GM18499 (cell line): ENCODE data around the gene NTN5.

Source experiments
- ATAC-seq: cut with Tn5 transposase; IDR thresholded peaks from one replicate; pipeline ENCODE4 v1.9.1; 2021; ENCODE audit warnings: moderate number of reproducible peaks; ENCODE audit not compliant: insufficient read depth, unreplicated experiment

NTN5 gene

DNA sequence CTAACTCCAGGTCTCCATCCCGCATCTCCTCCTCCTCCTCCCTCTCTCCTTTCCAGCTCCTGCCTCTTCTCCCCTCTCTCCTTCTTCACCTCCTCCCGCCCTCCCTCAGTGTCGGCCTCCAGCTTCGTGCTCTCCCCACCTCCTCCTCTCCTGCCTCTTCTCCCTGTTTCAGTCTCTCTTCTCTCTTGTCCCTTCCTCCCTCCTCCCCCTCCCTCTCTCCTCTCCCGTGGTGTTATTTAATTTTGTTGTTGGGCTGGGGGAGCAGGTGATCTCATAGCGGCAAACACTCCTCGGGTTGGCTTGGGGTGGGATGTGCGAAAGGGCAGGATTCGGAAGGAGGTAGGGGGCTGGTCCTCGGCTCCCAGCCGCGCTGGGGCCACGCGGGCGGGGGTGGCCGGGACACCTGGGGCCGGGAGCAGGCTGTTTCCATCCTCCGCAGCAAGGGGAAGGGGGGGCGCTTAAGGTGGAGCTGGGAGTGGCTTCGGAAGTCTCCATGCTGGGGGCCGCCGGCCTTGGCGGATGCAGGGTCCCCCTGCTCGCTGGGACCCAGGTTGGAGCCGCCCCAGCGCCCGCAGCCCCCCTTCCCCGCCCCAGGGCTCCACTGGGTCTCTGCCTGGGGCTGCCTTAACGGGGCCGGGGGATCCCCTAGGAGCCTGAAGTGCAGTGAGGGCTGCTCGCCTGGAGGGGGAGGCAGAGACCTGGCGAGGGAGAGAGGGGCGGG lies 26.7 kb downstream of the NTN5 start, which contains the start of gene CA11:
Gene CA11 (minus strand): TSS at position 187 of the 721 bp plus-strand sequence. CDS start 555 bp downstream, outside the sequence.
- no peak for ATAC-seq

DNA sequence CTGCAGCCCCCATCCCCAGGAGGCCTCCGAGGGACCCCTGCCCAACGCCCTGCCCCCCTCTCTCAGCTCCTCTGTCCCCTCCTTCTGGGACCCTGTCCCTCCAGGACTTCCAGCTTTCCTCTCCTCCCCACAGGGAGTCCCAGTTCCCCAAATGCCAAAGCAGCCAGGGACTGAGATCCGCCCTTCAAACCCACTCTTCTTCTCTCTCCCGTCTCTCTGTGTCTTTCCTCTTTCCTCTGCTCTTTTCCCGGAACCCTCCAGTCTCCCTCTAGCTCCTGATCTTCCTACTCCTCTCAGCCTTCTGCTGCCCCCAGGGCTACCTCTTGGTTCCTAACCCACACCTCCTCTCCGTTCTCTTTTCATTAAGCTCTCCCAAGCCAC lies 27.2 kb downstream of the NTN5 start:
- no peak for ATAC-seq

DNA sequence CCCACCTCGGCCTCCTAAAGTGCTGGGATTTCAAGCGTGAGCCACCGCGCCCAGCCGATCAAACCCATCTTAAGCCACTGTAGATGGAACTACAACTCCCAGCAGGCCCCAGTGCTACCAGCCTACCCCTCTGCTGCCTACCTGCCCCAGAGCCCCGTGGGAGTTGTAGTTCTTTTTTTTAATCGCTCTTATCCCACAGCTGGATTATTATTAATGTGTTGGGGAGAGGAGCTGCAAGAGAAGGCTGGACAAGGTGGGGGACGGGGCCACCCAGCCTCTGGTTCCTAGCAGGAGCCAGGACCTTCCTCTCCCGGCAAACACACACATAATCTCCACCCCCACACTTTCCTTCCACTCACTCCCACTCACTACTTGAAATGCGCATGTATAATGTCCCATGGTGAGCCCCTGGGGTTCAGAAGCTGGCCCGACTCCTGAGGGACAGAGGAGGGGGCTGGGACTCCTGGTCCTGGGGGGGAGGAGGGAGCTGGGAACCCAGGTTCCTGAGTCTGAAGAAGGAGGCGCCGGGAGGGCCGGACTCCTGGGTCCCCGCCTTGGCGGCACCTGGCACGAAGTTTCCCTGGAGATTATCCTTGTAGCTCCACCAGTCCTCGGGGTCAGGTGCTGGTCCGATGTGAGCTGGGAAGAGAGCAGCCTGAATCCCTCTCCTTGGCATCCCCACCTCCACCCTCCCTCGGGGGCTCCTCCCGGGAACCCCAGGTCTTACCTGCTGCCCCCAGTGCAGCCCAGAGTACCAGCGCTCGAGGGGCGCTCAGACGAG lies 27.8 kb downstream of the NTN5 start:
- ATAC-seq = no peak

DNA sequence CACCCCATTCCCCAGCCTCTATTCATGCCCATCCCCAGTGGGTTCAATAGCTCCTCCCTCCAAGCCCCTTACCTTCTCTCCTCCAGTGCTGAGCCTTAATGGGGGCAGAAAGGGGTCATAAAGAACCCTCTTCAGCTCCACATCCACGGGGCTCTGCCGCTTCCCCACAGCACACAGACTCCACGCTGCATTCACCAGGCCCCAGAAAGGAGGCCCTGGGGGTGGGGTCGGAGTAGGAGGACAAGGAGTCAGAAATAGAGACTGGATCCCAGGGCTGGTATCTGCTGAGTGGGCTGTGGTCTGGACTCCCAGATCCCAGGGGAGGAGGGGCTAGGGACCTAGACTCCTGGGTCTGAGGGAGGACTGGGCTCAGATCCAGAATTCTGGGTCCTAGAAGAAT lies 28.5 kb downstream of the NTN5 start:
- ATAC-seq = no peak

DNA sequence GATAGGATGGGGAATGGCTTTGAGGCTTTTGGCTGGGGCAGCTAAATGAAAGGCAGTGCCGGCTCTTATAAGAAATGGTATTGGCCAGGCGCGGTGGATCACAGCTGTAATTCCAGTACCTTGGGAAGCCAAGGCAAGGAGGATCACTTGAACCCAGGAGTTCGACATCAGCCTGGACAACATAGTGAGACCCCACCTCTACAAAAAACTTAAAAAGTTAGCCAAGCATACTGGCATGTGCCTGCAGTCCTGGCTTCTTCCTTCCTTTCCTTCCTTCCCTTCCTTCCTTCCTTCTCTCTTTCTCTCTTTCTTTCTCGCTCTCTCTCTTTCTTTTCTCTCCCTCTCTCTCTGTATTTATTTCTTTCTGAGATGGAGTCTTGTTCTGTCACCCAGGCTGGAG lies 30.0 kb downstream of the NTN5 start:
- no peak for ATAC-seq

DNA sequence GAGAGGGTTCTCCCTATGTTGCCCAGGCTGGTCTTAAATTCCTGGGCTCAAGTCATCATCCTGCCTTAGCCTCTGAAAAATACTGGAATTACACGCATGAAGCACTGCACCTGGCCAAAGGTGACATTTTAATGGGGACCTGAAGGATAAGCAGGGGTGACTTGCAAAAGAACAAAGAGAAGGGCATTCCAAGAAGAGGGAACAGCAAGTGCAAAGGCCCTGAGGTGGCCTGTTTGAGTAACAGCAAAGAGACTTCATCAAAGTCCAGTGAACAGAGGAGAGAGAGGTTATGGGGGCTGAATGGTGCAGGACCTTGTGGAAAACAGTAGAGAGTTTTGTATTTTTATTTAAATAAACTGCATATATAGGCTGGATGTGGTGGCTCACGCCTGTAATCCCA lies 31.0 kb downstream of the NTN5 start:
- no peak for ATAC-seq

DNA sequence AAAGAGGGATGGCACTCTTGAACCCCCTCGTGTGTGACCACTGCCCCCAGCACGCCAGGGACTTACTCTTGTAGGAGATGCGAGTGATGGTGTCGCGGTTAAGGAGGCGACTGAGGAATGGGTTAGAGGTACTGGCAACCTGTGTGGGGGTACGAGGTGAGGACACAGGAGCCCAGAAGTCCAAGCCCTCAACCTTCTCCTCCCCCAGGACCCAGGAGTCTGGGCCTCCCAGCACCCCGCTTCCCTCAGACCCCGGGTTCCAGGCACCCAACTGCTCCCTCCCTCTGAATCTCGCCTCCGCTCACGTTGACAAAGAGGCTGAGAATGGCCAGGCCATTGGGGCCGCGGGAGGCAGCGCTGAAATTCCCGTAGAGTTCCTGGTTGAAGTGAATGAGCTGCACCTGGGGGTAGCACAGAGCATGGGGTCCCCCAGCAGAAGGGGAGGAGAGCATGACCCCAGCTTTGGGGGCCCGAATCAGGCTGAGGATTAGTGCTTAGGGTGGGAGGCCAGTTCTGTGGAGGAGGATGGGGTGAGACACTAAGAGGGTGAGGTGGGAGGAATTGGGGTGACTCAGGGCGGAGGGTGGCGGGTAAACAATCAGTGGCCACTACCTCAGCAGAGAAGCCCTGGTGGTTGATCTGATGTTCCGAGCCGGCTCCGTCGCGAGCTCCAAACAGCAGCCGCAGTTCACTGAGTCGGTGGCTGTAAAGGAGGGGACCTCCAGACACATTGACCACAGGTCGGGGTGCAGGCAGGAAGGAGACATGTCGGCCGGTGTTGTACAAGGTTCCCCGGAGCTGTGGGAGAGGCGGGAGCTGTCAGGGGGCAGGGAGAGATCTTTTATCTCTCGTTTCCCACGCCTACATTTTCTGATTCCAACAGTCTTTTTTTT lies 33.1 kb downstream of the NTN5 start:
- no peak for ATAC-seq

DNA sequence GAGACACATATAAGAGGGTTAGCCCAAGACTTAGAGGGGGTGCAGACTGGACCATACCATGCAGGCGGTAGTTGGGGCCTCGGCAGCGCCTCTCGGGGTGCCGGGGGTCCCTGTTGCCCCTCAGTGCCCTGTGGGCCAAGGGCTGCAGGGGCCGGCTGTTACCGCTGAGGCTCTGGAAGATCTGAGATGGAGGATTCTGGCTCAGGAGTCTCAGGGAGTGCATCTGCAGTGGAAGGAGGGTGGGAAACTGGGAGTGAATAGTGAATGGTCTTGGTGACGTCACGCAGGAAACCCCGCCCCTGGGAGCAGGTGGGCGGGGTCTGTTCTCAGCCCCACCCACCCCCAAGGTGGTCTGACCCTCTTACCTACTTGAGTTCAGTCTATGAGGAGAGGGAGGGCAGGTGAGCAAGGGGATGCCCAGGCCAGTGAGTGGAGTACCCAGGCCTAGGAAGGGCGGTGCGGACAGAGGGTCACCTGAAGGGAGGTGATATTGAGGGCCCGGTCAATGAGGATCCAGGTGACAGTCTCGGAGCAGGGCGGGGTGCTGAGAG lies 33.9 kb downstream of the NTN5 start:
- ATAC-seq = no peak

DNA sequence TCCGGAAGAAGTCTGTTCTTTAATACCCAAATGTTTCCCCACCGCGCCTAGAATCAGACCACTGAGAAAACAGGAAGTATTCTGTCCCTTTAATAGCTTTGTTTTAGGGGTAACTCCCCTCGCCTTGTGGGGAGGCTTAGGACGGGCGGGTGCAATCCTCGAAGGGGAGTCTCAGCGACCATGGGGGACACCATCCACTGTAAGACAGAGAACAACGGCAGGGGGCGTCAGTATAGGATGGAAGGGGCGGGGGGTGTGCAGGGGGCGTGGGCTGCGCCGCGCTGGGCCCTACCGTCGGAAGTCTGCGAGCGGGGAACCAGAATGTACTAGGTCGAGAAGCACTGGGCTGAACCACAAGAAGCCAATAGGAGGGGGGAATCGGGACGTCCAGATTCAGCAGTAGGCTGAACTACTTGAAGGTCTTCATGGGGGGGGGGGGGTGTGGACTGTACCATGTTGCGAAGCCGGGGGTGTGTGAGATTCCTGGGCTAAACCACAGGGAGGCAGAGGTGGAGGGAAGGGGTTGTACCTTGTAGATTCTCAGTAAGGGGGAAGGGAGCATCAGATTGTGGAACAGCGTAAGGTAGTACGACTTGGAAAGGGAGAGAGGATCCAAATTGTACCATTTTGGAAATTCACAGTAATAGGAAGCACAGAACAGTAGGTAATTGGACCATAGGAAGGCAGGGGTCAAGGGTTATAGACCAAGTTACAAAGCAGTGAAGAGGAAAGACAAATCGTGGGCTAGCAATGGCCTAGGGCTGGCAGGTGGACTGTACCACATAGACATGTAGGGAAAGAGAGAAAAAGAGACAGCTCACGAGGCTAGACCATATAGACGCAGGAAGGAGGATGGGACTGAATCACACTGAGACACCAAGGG lies 34.6 kb downstream of the NTN5 start:
- peak; percentile 3 for ATAC-seq

DNA sequence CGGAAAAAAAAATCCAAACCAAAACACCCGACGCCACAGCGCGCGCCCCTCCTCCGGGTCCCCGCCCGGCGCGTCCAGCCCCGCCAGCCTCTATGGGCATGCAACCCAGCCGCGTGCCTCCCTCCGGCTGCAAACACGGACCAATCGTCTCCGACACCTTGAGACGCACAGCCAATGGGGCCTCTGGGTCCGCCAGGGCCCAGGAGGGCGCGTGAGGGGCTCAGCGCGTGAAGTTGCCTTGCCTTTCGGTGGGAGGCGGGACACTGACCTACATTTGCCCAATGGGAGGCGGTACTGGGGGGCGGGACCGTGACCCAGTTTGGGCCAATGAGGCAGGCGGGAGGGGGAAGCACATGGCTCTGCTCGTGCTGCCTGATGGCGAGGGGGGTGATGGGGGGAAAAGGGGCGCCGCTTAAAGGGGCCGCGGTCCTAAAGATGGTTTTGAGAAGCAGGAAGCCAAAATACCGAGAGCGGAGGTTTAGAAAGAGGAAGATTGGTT lies 35.3 kb downstream of the NTN5 start:
- peak; percentile 44 for ATAC-seq

DNA sequence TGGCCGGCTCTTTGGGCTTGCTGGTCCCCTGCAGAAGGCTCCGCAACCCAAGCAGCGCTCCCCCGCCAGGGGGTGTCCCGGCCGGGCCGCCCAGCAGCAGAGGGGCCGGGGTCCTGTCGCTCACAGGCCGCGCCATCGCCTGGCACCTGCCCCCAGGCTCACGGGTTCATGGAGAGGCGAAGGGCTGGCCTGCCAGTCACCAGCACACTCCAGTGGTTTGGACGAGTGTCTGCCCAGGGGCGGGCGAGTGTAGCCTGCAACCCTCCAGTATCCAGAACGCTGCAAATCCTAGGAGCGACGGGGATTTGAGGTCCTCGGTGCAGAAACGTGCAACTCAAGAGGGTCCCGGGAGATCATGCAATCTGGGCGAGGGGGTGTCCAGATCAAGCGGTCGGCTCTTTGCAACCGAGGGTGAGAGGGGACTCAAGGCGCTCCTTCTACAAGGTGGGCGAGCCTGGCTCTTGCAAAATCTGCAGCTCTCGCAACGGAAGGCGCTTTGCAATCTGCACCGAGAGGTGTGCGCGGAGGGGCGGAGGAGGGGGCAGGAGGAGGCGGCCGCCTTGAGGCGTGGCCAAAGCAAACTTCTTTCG lies 35.9 kb downstream of the NTN5 start, which contains the start of gene DBP:
Gene DBP (minus strand): TSS at position 521 of the 590 bp plus-strand sequence. CDS start 385 bp downstream, at position 136.
- ATAC-seq = no peak

DNA sequence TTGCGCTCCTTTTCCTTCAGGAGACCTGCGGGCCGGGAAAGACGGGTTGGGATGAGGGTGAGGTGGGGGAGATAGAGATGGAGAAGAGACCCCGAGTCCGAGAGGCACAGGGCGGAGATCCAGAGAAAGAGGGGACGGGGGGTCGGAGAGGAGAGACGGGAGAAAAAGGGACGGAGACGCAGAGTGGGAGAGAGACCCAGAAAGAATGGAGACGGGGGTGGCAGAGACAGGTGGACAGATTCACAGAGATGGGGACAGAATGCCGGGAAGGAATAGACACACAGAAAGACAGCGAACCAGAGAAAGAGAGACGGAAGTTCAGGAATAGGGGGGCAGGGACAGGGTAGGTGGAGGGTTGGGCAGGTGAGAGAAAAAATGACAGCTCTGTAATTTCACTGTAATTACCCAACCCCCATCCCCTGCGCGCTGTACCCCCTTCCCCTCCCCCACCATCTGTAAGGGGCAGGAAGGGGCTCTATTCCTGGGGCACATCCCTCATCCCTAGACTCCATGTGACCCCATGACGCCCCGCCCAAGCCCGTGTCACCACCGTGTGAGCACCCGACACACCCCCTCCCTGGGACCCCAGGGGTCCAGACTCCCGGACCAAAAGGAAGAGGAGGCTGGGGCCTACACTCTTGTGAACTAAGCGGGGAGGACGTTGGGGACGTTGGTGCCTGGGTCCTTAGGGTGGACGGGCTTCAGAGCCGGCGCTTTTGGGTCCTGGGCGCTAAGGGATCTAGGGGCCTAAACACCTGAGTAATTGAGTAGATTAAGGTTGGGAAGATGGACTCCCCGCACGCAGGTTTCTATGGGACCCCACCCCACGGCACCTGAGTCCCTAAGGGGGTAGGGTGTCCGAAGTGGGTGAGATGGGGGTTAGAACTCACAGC lies 36.6 kb downstream of the NTN5 start:
- no peak for ATAC-seq

DNA sequence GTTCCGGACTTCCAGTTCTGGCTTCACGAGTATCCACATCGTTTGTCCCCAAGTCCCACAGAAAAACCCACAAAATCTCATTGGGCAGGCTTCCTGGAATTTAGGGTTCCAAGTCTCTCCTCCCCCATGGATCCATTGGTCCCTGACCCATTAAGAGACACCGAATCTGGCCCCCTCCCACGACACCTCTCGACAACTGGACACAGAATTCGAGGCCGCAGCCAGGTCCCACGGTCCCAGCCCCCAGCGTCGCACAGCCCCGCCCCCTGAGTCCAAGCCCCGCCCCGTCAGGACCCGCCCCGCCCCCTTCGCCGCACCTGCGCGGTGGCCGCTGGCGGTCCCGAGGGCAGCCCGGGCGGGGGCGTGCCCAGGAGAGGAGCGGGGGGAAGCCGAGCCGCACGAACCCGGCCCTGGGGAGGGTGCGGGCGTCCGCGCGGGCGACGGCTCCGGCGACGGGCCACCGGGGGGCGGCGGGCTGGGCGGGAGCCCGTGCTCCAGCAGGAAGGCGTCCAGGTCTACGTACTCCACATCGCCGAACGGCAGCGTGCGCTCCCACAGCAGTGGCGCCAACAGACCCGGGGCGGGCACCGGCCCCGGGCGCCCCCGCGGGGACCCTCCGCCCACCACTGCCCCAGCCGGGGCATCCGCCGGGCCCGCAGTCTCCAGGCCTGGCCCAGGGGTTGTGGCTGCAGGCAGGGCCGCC lies 37.4 kb downstream of the NTN5 start:
- no peak for ATAC-seq

DNA sequence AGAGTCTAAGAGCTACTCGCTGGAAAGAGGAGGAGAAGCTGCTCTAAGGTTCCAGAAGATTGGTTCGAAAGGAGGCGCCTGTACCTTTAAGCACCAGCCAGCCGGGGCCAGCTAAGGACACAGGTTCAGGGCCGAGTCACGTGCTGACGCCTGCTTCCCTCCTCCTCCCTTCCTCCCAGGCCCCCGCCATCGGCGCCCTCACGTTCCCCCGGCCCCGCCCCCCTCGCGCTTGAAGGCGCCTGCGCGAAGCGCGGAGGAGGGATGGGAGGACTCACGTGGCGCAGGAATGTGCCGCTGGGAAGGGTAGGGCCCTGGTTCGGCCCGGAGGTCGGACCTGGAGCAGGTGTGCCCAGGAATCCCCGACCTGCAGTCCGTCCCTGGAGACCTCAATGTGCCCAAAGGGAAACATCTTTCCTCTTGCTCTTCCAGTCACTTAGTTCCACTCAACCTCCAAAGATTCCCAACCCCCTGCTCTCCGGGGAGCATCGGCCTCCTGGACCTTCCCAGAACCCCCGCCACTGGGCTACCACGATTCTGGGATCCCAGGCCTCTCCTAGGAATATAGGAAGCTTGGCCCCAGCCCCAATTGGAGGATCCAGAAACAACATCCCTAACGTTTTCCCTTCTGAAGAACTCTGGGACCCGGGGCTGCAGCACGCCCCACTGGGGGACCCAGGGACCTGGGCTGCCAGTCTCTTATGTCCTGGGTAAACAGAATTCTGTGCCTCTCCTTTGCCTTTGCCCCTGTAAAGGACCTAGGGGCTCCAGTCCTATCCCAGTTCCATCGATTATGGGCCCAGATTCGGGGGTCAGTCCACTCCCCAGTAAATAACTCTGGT lies 38.2 kb downstream of the NTN5 start:
- no peak for ATAC-seq

DNA sequence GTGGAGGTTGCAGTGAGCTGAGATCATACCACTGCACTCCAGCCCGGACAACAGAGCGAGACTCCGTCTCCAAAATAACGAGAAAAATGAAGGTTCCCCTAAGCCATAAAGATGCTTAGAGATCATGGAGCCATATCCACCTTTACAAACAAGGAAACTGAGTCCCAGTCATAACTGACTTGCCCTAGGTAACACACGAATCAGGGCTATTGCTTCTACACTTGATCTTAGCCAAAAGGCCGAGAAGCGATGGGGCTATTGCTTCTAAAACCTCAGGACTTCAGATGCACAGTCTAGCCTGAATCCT lies 38.8 kb downstream of the NTN5 start:
- ATAC-seq = no peak

DNA sequence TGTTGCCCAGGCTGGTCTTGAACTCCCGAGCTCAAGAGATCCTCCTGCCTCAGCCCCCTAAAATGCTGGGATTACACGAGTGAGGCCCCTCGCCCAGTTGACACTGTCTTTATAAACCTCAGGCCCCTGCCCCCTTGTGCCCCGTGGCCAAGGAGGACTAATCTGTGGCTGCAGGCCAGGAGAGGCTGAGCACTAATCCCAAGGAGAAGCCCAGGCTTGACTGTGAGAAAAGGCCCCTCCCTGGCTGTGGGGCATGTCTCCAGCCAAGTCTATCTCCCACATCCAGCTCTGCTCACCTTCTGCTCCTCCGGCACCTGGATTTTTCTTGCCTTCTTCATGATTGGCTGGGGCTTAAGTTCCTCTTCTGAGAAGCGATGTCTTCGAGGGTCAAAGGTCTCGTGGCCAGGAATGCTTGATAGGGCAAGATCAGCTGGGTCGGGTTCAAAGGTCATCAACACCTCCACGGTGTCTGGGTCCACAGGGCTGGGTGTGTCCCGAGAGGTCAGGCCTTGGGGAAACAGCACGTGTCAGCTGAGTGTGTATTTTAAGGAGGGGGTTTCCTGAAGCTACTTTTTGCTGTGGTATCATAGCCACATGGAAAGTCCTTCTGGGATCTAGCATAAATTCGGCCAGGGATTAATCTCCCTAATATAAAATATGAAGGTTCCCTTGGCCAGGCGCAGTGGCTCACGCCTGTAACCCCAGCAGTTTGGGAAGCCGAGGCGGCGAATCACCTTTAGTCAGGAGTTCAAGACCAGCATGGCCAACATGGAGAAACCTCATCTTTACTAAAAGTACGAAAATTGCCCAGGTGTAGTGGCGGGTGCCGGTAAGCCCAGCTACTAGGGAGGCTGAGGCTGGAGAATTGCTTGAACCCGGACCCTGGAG lies 39.4 kb downstream of the NTN5 start:
- no peak for ATAC-seq
